ENCODE measurements around the gene HTT. TPM values are rescaled to one million over a fixed set of nuclear protein-coding genes. Genes with fewer than 3 reads are reported as not detected.

Gene HTT
- polyA plus RNA-seq, 3 donors, result 1.8 to 27.1 (median 3.0) TPM

GRCh38 chr4:3211866-3212265 lies 137.4 kb downstream of the HTT start:
- Mint-ChIP-seq H3K9me3 (peaks cover 0 to 2% (median 0%) of the 10 kb centered on the region in 7 donors), H3K27me3 (ENCODE audit: low read depth in 3 of 3) (peaks cover 0 to 1% (median 0%) of the 10 kb centered on the region in 3 donors), H3K4me1 (peaks cover 13% of the 10 kb centered on the region), H3K36me3 (peaks cover 88 to 91% of the 10 kb centered on the region in 2 donors), H3K27ac (no peak overlapping the region), H3K4me3 (no peak overlapping the region)
- no peak overlapping the region for H3K27ac ChIP-seq (ENCODE audit: low read depth in 1 of 2, low read length in 2 of 2)
- no peaks in the 10 kb centered on the region for H3K9me3 ChIP-seq (replicated peaks in 1 of 2; ENCODE audit: control insufficient read depth in 1 of 2, insufficient read depth in 1 of 2, low read length in 2 of 2)
- peaks cover 85 to 99% of the 10 kb centered on the region in 2 donors for H3K36me3 ChIP-seq (replicated peaks in 1 of 2; ENCODE audit: control insufficient read depth in 1 of 2, insufficient read depth in 2 of 2, low read length in 2 of 2)
- H4K20me1 ChIP-seq (ENCODE audit: insufficient read depth, low read length), result no peaks in the 10 kb centered on the region
- peaks cover 0 to 8% of the 10 kb centered on the region in 2 donors for H3K4me1 ChIP-seq (ENCODE audit: control insufficient read depth in 1 of 2, insufficient read depth in 2 of 2, low read length in 2 of 2)
- no peak overlapping the region for H3K4me3 ChIP-seq (replicated peaks in 1 of 3; ENCODE audit: low read depth in 2 of 3, low read length in 3 of 3)
- H3K79me2 ChIP-seq (ENCODE audit: insufficient read depth, low read length), result no peaks in the 10 kb centered on the region
- H2AFZ ChIP-seq (ENCODE audit: insufficient read depth, low read depth, low read length, poor library complexity, severe bottlenecking), result no peak overlapping the region
- no peaks in the 10 kb centered on the region for H3K27me3 ChIP-seq (ENCODE audit: control insufficient read depth in 2 of 2, insufficient read depth in 2 of 2, low read length in 2 of 2)
- intact Hi-C loops (cut with micrococcal nuclease), result no loop called here
- no peak overlapping the region for H3K9ac ChIP-seq (ENCODE audit: insufficient read depth, low read length, poor library complexity, severe bottlenecking)
- no peak for TF ChIP-seq CTCF (IDR thresholded peaks at IDR 0.05)
- H3K4me2 ChIP-seq (replicated peaks; ENCODE audit: extremely low read depth, low read length, poor library complexity, severe bottlenecking), result no peak overlapping the region
- no peak for DNase-seq
- 100% methylated on average over 1 of the region's 8 CpGs for WGBS (ENCODE audit: insufficient coverage)

GRCh38 chr4:3212391-3213105 lies 138.1 kb downstream of the HTT start:
- H3K9ac ChIP-seq (ENCODE audit: insufficient read depth, low read length, poor library complexity, severe bottlenecking), result no peak overlapping the region
- Mint-ChIP-seq H3K4me3 (no peak overlapping the region), H3K9me3 (peaks cover 0 to 2% (median 0%) of the 10 kb centered on the region in 7 donors), H3K27ac (peak overlapping the region in 3 of 7 donors; percentile 58 to 72 (median 66)), H3K27me3 (ENCODE audit: low read depth in 3 of 3) (peaks cover 0 to 1% (median 0%) of the 10 kb centered on the region in 3 donors), H3K36me3 (peaks cover 87 to 91% of the 10 kb centered on the region in 2 donors), H3K4me1 (peaks cover 8% of the 10 kb centered on the region)
- 91% methylated on average over 9 of the region's 12 CpGs for WGBS (ENCODE audit: insufficient coverage)
- no peaks in the 10 kb centered on the region for H3K79me2 ChIP-seq (ENCODE audit: insufficient read depth, low read length)
- H3K4me3 ChIP-seq (replicated peaks in 1 of 3; ENCODE audit: low read depth in 2 of 3, low read length in 3 of 3), result no peak overlapping the region
- H3K36me3 ChIP-seq (replicated peaks in 1 of 2; ENCODE audit: control insufficient read depth in 1 of 2, insufficient read depth in 2 of 2, low read length in 2 of 2), result peaks cover 87 to 99% of the 10 kb centered on the region in 2 donors
- H3K27me3 ChIP-seq (ENCODE audit: control insufficient read depth in 2 of 2, insufficient read depth in 2 of 2, low read length in 2 of 2), result no peaks in the 10 kb centered on the region
- no peak overlapping the region for H3K27ac ChIP-seq (ENCODE audit: low read depth in 1 of 2, low read length in 2 of 2)
- H3K9me3 ChIP-seq (replicated peaks in 1 of 2; ENCODE audit: control insufficient read depth in 1 of 2, insufficient read depth in 1 of 2, low read length in 2 of 2), result no peaks in the 10 kb centered on the region
- no peak overlapping the region for H2AFZ ChIP-seq (ENCODE audit: insufficient read depth, low read depth, low read length, poor library complexity, severe bottlenecking)
- no peak for TF ChIP-seq CTCF (IDR thresholded peaks at IDR 0.05)
- DNase-seq, result no peak
- H4K20me1 ChIP-seq (ENCODE audit: insufficient read depth, low read length), result no peaks in the 10 kb centered on the region
- intact Hi-C loops (cut with micrococcal nuclease), result no loop called here
- H3K4me2 ChIP-seq (replicated peaks; ENCODE audit: extremely low read depth, low read length, poor library complexity, severe bottlenecking), result no peak overlapping the region
- peaks cover 0 to 4% of the 10 kb centered on the region in 2 donors for H3K4me1 ChIP-seq (ENCODE audit: control insufficient read depth in 1 of 2, insufficient read depth in 2 of 2, low read length in 2 of 2)
